GM18870 (cell line): ENCODE measurements around the gene BIRC6.
A peak's percentile ranks its signal among the peaks of the same experiment; 100 is the strongest.
"Not testable (repeated sequence)": the region's sequence is repeated elsewhere in the genome, so short reads cannot be mapped to it uniquely, and the experiment has no call there.

Experiments used
- ATAC-seq: cut with Tn5 transposase; IDR thresholded peaks from one replicate; pipeline ENCODE4 v1.9.1; 2021; ENCODE audit warnings: moderate library complexity; ENCODE audit not compliant: unreplicated experiment

BIRC6 gene

GRCh38 chr2:32611366-32611765, 254.5 kb downstream of the BIRC6 start:
- no peak for ATAC-seq

DNA sequence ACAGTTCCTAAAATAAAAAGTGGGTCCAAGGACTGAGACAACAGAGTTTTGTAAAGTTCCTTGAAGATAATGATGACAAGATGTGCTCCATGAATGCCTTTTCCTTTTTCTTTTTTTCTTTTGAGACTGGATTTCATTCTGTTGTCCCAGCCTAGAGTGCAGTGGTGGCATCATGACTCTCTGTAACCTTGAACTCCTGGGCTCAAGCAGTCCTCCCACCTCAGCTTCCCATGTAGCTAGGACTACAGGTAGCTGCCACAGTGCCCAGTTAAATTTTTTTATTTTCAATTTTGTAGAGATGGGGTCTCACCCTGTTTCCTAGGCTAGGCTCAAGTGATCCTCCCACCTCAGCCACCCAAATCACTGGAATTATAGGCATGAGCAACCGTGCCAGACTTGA, 254.9 kb downstream of the BIRC6 start:
- no peak for ATAC-seq

- no peak for ATAC-seq
These were observed 257.3 kb downstream of the BIRC6 start for GRCh38 chr2:32614084-32614483.

GRCh38 chr2:32617599-32618189, 260.9 kb downstream of the BIRC6 start:
- ATAC-seq: no peak

- ATAC-seq: no peak
These were observed 265.9 kb downstream of the BIRC6 start for GRCh38 chr2:32622570-32623310.

- ATAC-seq: no peak
These were observed 266.5 kb downstream of the BIRC6 start for GRCh38 chr2:32623311-32623706.

DNA sequence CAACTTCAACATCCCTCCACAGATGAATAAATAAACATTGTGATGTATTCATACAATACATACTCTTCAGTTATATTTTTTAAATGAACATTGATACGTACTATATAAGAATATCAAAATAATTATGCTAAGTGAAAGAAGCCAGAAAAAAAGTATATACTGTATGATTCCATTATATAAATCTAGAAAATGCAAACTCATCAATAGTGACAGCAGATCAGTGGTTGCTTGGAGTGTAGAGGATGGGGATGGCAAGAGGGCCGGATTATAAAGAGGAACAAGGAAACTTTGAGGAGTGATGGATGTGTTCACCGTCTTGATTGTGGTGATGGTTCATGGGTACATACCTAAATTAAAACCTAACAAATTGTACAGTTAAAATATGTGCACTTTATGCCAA, 268.0 kb downstream of the BIRC6 start:
- no peak for ATAC-seq

- ATAC-seq: no peak
These were observed 269.9 kb downstream of the BIRC6 start for GRCh38 chr2:32626639-32627221.

GRCh38 chr2:32627441-32627813, 270.6 kb downstream of the BIRC6 start:
- peak; percentile 21 for ATAC-seq

DNA sequence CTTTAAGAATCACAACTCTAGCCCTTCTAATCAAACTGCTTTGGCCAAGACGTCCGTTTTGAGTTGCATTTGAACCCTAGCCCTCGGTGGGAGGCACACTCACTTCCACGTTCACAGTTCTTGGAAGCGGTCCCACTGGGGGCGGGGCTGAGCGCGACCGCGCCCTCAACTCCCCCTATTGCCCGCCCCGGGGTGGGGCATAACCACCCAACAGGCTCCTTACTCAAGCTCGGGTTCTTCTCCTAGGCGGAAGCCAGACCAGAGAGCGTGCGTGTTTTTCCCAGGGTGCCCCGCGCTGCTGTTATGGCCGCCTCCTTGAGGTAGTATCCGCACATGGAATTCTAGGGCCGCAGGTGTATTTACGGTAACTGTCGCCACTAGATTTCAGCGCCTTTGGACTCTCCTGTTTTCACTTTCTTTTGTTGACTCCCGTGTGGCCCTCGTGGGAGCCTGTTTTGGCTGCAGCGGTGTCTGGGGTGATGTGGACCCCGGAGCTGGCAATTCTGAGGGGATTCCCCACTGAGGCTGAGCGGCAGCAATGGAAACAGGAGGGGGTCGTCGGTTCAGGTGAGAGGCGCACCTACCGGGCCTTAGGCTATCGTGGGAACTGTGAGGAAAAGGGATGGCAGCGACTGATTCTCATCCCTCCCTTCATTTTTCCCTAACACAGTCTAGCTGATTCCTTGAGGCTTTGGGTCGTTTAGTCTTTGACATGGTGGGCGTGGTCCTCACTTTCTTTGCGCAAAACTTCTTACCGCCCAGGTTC, 271.2 kb downstream of the BIRC6 start, which contains the start of gene TTC27:
TSS of gene TTC27 (plus strand) at position 237 of the 766 bp plus-strand sequence. CDS start at position 480, 243 bp downstream.
- peak; percentile 100 for ATAC-seq

DNA sequence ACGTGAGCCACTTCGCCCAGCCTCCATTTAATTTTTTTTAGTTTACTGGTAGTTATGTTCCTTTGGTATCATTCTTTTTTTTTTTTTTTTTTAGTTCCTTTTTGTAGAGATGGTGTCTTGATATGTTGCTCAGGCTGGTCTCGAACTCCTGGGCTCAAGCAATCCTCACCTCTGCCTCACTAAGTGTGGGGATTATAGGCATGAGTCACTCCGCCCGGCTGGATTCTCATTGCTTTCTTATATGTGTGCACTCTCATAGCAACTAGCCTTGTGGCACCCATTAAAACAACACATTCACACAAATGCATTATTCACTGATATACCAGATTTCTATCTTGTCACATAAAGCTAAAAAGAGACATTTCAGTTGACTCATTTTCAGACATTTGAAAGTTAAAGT, 275.3 kb downstream of the BIRC6 start:
- ATAC-seq: no peak

DNA sequence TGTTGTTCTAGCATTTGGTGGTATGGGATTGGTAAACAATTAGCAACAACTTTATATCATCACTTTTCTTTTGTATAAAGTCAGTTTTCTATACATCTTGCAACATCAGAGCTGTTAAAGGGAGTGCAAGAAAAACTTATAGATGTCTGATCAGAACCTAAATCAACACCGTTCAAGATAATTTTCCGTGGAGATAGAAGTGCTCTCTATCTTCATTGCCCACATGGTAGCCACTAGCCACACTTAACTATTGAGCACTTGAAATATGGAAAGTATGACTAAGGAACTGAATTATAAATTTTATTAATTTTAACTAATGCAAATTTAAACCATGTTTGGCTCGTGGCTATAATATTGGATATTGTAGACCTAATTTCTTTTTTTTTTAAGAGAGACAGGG, 276.2 kb downstream of the BIRC6 start:
- no peak for ATAC-seq

GRCh38 chr2:32638548-32638947, 281.7 kb downstream of the BIRC6 start:
- not testable (repeated sequence) for ATAC-seq

- no peak for ATAC-seq
These were observed 284.4 kb downstream of the BIRC6 start for GRCh38 chr2:32641180-32641579.

DNA sequence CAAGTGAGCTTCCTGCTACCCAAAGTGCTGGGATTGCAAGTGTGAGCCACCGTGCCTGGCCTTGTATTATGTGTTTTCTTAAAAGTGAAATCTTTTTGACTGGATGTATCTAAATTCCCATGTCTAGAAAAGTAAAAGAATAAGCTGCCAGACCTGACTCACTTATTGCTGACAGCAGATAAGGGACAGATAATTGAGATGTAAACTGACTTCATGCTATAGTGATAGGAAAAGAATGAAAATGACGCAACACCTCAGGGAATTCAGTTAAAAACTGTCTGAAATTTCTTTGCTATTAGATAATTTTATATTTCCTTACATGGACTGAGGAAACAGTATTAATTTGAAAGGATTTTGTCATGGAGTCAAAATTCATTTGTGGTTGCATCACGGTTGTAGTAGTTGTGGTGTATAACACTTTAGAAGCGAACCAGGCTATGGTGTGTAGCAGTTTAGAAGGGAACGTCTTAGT, 290.4 kb downstream of the BIRC6 start:
- no peak for ATAC-seq

GRCh38 chr2:32652555-32653209, 295.9 kb downstream of the BIRC6 start:
- ATAC-seq: no peak

- ATAC-seq: no peak
These were observed 299.2 kb downstream of the BIRC6 start for GRCh38 chr2:32656069-32656468.

GRCh38 chr2:32663864-32664263, 307.0 kb downstream of the BIRC6 start:
- no peak for ATAC-seq

GRCh38 chr2:32666704-32667103, 309.9 kb downstream of the BIRC6 start:
- ATAC-seq: no peak

DNA sequence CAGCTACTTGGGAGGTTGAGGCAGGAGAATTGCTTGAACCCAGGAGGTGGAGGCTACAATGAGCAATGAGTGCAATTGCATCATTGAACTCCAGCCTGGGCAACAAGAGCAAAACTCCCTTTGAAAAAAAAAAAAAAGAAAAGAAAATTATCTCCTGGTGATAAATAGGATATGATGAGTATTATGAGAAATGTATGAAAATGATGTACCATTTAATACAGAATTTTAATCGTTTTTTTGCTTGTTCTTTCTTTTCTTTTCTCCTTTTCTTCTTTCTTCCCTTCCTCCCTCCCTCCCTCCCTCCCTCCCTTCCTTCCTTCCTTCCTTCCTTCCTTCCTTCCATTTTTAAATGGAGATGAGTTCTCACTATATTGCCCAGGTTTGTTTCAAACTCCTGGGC, 311.4 kb downstream of the BIRC6 start:
- ATAC-seq: no peak
